K562 (cell line): Measurements from ENCODE around the gene MIEF2. TPM values are rescaled to one million over a fixed set of nuclear protein-coding genes. Genes with fewer than 3 reads are reported as not detected.

Source experiments
- KDM5B ChIP-seq: fragments of 200-600 bp; sonication (generic); IDR thresholded peaks from 2 replicates; pipeline ENCODE4 v1.6.1; 2012; ENCODE audit warnings: low read depth, mild to moderate bottlenecking, moderate library complexity, low read length, control low read depth, inconsistent platforms; ENCODE audit not compliant: insufficient replicate concordance
- MTA1 ChIP-seq: fragments of 450-650 bp; IDR thresholded peaks from 2 replicates; pipeline ENCODE4 v1.6.1; 2017; ENCODE audit warnings: borderline replicate concordance
- NELFE ChIP-seq: IDR thresholded peaks from 2 replicates; pipeline ENCODE4 v1.6.1; 2011; ENCODE audit warnings: mild to moderate bottlenecking; ENCODE audit not compliant: insufficient read depth, insufficient read length
- RBFOX2 ChIP-seq: fragments of 200-400 bp; formaldehyde crosslinking; IDR thresholded peaks from 2 replicates; pipeline ENCODE4 v1.6.1; 2017; ENCODE audit warnings: low read depth, mild to moderate bottlenecking, low read length, moderate library complexity
- ZNF609 ChIP-seq: sonication (generic); formaldehyde crosslinking; IDR thresholded peaks from 2 replicates; pipeline ENCODE4 v1.8.1; 2023; ENCODE audit warnings: missing genetic modification reagents, mild to moderate bottlenecking, borderline replicate concordance
- polyA plus RNA-seq, 8 experiments: library from polyadenylated mRNA; depleted of rRNA in 4 of 8; stranded (reverse) in 5 of 8; unstranded in 3 of 8; fragments of >200 nt; fragmentation: Nextera tagmentation in 2 of 8; fragmentation: Illumina TruSeq in 1 of 8; extraction: Ambion mirVana in 2 of 8; extraction: Trizol in 1 of 8; gene quantifications; 2 replicates each; pipeline versions ENCODE4 v1.2.1 to v1.2.3, GENCODE V29; 2011 to 2014; ENCODE audit warnings: inconsistent platforms in 1 of 8, missing spikeins in 1 of 8
- total RNA-seq, 7 experiments: library from RNA; depleted of rRNA in 6 of 7; stranded (reverse); fragments of >200 nt in 6 of 7; fragmentation: Illumina TruSeq in 2 of 7; extraction: Trizol in 2 of 7; gene quantifications; 2 replicates each; pipeline versions ENCODE4 v1.2.1 to v1.2.3, GENCODE V29; 2011 to 2021; ENCODE audit warnings: low replicate concordance in 1 of 7
- TF ChIP-seq, protein P1 (sequence below): fragments of 450-650 bp; IDR thresholded peaks from 2 replicates; pipeline ENCODE4 v1.6.1; 2016; ENCODE audit warnings: mild to moderate bottlenecking, moderate library complexity
- TF ChIP-seq, protein P2 (sequence below): fragments of 250-450 bp; sonication (Bioruptor Pico); IDR thresholded peaks from 2 replicates; pipeline ENCODE4 v1.8.0; 2021; ENCODE audit warnings: moderate library complexity, mild to moderate bottlenecking, inconsistent platforms

MIEF2 gene
- total and polyA plus RNA-seq, 9 of the 15 experiments (the other 6 are each of a cell fraction or from before 2014, with no cell fraction given) = 0.10 to 8.2 (median 2.4) TPM

DNA sequence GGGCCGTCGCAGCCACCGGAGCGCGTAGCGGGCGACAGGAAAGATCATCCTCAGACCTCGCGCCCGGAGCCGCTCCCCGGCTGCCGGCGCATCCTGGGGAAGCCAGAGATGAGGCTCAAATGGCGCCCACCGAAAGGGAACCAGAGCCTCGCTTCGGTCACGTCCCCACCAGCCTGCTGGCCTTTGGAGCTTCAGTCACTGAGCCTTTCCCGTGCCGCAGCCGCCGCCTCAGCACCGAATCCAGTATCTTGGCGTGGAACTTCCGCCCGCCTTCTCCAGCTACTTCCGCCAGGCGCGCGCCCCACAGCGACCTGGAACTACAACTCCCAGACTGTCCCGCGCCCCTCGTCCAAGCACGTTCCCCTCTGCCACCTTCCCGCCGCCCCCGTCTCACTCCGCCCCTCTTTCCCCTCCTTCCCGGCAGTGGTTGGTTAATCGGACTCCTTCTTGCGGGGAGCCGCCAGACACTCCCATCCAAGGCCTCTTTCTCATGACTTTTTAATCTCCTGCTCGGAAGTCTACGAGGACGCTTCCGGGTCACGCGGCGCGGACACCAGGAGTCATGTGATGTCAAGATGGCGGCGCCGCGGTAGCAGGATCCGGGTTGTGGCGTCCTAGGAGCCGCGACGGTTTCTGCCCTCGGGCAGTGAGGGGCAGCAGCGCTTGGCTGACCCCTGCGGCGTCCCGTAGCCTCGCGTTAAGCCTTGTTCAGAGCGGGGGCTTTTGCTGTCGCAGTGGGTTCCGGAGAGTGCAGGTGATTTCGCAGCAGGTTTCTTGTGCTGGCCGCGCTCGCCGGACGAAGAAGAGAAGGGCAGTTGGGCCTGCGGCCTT is 54.5 kb downstream of the MIEF2 start, which contains the start of the genes SMCR8 and TOP3A (continued):
- TF ChIP-seq, protein P1, sequence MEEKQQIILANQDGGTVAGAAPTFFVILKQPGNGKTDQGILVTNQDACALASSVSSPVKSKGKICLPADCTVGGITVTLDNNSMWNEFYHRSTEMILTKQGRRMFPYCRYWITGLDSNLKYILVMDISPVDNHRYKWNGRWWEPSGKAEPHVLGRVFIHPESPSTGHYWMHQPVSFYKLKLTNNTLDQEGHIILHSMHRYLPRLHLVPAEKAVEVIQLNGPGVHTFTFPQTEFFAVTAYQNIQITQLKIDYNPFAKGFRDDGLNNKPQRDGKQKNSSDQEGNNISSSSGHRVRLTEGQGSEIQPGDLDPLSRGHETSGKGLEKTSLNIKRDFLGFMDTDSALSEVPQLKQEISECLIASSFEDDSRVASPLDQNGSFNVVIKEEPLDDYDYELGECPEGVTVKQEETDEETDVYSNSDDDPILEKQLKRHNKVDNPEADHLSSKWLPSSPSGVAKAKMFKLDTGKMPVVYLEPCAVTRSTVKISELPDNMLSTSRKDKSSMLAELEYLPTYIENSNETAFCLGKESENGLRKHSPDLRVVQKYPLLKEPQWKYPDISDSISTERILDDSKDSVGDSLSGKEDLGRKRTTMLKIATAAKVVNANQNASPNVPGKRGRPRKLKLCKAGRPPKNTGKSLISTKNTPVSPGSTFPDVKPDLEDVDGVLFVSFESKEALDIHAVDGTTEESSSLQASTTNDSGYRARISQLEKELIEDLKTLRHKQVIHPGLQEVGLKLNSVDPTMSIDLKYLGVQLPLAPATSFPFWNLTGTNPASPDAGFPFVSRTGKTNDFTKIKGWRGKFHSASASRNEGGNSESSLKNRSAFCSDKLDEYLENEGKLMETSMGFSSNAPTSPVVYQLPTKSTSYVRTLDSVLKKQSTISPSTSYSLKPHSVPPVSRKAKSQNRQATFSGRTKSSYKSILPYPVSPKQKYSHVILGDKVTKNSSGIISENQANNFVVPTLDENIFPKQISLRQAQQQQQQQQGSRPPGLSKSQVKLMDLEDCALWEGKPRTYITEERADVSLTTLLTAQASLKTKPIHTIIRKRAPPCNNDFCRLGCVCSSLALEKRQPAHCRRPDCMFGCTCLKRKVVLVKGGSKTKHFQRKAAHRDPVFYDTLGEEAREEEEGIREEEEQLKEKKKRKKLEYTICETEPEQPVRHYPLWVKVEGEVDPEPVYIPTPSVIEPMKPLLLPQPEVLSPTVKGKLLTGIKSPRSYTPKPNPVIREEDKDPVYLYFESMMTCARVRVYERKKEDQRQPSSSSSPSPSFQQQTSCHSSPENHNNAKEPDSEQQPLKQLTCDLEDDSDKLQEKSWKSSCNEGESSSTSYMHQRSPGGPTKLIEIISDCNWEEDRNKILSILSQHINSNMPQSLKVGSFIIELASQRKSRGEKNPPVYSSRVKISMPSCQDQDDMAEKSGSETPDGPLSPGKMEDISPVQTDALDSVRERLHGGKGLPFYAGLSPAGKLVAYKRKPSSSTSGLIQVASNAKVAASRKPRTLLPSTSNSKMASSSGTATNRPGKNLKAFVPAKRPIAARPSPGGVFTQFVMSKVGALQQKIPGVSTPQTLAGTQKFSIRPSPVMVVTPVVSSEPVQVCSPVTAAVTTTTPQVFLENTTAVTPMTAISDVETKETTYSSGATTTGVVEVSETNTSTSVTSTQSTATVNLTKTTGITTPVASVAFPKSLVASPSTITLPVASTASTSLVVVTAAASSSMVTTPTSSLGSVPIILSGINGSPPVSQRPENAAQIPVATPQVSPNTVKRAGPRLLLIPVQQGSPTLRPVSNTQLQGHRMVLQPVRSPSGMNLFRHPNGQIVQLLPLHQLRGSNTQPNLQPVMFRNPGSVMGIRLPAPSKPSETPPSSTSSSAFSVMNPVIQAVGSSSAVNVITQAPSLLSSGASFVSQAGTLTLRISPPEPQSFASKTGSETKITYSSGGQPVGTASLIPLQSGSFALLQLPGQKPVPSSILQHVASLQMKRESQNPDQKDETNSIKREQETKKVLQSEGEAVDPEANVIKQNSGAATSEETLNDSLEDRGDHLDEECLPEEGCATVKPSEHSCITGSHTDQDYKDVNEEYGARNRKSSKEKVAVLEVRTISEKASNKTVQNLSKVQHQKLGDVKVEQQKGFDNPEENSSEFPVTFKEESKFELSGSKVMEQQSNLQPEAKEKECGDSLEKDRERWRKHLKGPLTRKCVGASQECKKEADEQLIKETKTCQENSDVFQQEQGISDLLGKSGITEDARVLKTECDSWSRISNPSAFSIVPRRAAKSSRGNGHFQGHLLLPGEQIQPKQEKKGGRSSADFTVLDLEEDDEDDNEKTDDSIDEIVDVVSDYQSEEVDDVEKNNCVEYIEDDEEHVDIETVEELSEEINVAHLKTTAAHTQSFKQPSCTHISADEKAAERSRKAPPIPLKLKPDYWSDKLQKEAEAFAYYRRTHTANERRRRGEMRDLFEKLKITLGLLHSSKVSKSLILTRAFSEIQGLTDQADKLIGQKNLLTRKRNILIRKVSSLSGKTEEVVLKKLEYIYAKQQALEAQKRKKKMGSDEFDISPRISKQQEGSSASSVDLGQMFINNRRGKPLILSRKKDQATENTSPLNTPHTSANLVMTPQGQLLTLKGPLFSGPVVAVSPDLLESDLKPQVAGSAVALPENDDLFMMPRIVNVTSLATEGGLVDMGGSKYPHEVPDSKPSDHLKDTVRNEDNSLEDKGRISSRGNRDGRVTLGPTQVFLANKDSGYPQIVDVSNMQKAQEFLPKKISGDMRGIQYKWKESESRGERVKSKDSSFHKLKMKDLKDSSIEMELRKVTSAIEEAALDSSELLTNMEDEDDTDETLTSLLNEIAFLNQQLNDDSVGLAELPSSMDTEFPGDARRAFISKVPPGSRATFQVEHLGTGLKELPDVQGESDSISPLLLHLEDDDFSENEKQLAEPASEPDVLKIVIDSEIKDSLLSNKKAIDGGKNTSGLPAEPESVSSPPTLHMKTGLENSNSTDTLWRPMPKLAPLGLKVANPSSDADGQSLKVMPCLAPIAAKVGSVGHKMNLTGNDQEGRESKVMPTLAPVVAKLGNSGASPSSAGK = peak; percentile 74
- 0 out of 2 replicates have a peak, but pooled peaks have one; percentile 18 for TF ChIP-seq ZNF609 (CRISPR knock-in tag)
- TF ChIP-seq, protein P2, sequence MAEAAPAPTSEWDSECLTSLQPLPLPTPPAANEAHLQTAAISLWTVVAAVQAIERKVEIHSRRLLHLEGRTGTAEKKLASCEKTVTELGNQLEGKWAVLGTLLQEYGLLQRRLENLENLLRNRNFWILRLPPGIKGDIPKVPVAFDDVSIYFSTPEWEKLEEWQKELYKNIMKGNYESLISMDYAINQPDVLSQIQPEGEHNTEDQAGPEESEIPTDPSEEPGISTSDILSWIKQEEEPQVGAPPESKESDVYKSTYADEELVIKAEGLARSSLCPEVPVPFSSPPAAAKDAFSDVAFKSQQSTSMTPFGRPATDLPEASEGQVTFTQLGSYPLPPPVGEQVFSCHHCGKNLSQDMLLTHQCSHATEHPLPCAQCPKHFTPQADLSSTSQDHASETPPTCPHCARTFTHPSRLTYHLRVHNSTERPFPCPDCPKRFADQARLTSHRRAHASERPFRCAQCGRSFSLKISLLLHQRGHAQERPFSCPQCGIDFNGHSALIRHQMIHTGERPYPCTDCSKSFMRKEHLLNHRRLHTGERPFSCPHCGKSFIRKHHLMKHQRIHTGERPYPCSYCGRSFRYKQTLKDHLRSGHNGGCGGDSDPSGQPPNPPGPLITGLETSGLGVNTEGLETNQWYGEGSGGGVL = no peak
- TF ChIP-seq NELFE = no peak
- peak; percentile 72 for TF ChIP-seq KDM5B
- TF ChIP-seq MTA1 = peak; percentile 84
- TF ChIP-seq RBFOX2 = peak; percentile 85
